Stomach (tissue), 4 donors: ENCODE results near the gene SIGLEC10.

Experiments
- CTCF ChIP-seq, 7 experiments: fragments of 450-650 bp in 4 of 7; fragments of 200-600 bp in 3 of 7; sonication (generic) in 3 of 7; IDR thresholded peaks; one replicate each; pipeline ENCODE4 v1.5.1; 2016 to 2019; ENCODE audit warnings: antibody characterized with exemption in 7 of 7, control low read depth in 2 of 7, mild to moderate bottlenecking in 1 of 7
- EP300 ChIP-seq: sonication (generic); formaldehyde crosslinking; IDR thresholded peaks from one replicate; pipeline ENCODE4 v1.6.1; 2017; ENCODE audit warnings: antibody characterized with exemption
- POLR2A ChIP-seq, 4 donors: fragments of 450-650 bp; IDR thresholded peaks; one replicate each; pipeline ENCODE4 v1.6.1; 2016; ENCODE audit warnings: antibody characterized with exemption in 4 of 4, control low read depth in 2 of 4, mild to moderate bottlenecking in 1 of 4, moderate library complexity in 1 of 4
- POLR2AphosphoS5 ChIP-seq, 3 donors: sonication (generic); formaldehyde crosslinking; IDR thresholded peaks; one replicate each; pipeline ENCODE4 v1.6.1; 2016; ENCODE audit warnings: antibody characterized with exemption in 3 of 3

GRCh38 chr19:51380379-51380778 lies 37.1 kb downstream of the SIGLEC10 start:
- TF ChIP-seq CTCF (IDR thresholded peaks at IDR 0.05) (no peak), POLR2AphosphoS5 (IDR thresholded peaks at IDR 0.05) (no peak), EP300 (no peak), POLR2A (IDR thresholded peaks at IDR 0.05) (no peak)
